ENCODE measurements around the gene CFH.
"Not testable (repeated sequence)": the region's sequence is repeated elsewhere in the genome, so short reads cannot be mapped to it uniquely, and the experiment has no call there.

CFH gene
- total RNA-seq, result 0 to 9.9 (median 0.18) reads per million in 9 experiments

- H3K27ac Mint-ChIP-seq, result peak within 1 kb of the TSS in 1 of 2 donors; percentile 80
- no peaks in the 10 kb centered on the region for H3K27me3 Mint-ChIP-seq
- peak within 1 kb of the TSS; percentile 75 to 80 for H3K4me3 Mint-ChIP-seq
- no peaks in the 10 kb centered on the region for H3K9me3 Mint-ChIP-seq
- peaks cover 16 to 18% of the 10 kb centered on the region in 2 donors for H3K4me1 Mint-ChIP-seq (ENCODE audit: low read depth in 2 of 2)
- ATAC-seq (replicated peaks) (peak; percentile 66), DNase-seq (no peak)
- H3K36me3 Mint-ChIP-seq (ENCODE audit: insufficient read depth), result peaks cover 2% of the 10 kb centered on the region
Measured at GRCh38 chr1:196651637-196652215, at the start of gene CFH. CFH (plus strand) TSS chr1:196652043; CDS start chr1:196652118, 75 bp downstream.

- peaks cover 9 to 11% of the 10 kb centered on the region in 2 donors for H3K27me3 Mint-ChIP-seq
- no peak for DNase-seq
Measured at GRCh38 chr1:196603651-196604050, 48.2 kb upstream of the CFH start.

GRCh38 chr1:196607981-196608380, 43.9 kb upstream of the CFH start:
- DNase-seq, result no peak
- Mint-ChIP-seq H3K4me3 (peak overlapping the region; percentile 34 to 77), H3K27me3 (peaks cover 15 to 19% of the 10 kb centered on the region in 2 donors), H3K9me3 (peaks cover 0 to 5% of the 10 kb centered on the region in 2 donors), H3K4me1 (ENCODE audit: low read depth in 2 of 2) (peaks cover 5 to 7% of the 10 kb centered on the region in 2 donors), H3K36me3 (ENCODE audit: insufficient read depth) (peaks cover 2% of the 10 kb centered on the region), H3K27ac (peak overlapping the region in 1 of 2 donors; percentile 7)
- no peak for ATAC-seq (replicated peaks)

More at GRCh38 chr1:196603651-196604050, 48.2 kb upstream of the CFH start:
- Mint-ChIP-seq H3K4me3 (no peak overlapping the region), H3K9me3 (no peaks in the 10 kb centered on the region), H3K4me1 (ENCODE audit: low read depth in 2 of 2) (peaks cover 5% of the 10 kb centered on the region in 2 donors), H3K36me3 (ENCODE audit: insufficient read depth) (no peaks in the 10 kb centered on the region), H3K27ac (no peak overlapping the region)
- ATAC-seq (replicated peaks), result no peak

GRCh38 chr1:196608390-196609369, 43.2 kb upstream of the CFH start, which contains the start of gene KCNT2:
KCNT2 (minus strand) TSS chr1:196608440; CDS start chr1:196608309, 131 bp downstream.
- Mint-ChIP-seq H3K36me3 (ENCODE audit: insufficient read depth) (peaks cover 2% of the 10 kb centered on the region), H3K27me3 (peaks cover 15 to 19% of the 10 kb centered on the region in 2 donors), H3K27ac (peak within 1 kb of the TSS in 1 of 2 donors; percentile 7), H3K4me1 (ENCODE audit: low read depth in 2 of 2) (peaks cover 5 to 7% of the 10 kb centered on the region in 2 donors), H3K4me3 (peak within 1 kb of the TSS; percentile 34 to 77), H3K9me3 (peaks cover 0 to 5% of the 10 kb centered on the region in 2 donors)
- DNase-seq, result no peak
- peak; percentile 79 for ATAC-seq (replicated peaks)

- peaks cover 2% of the 10 kb centered on the region for H3K36me3 Mint-ChIP-seq (ENCODE audit: insufficient read depth)
- DNase-seq (no peak), ATAC-seq (replicated peaks) (peak; percentile 9)
- no peak overlapping the region for H3K27ac Mint-ChIP-seq
- peaks cover 0 to 7% of the 10 kb centered on the region in 2 donors for H3K9me3 Mint-ChIP-seq
- H3K27me3 Mint-ChIP-seq, result peaks cover 19% of the 10 kb centered on the region in 2 donors
- H3K4me1 Mint-ChIP-seq (ENCODE audit: low read depth in 2 of 2), result peaks cover 5 to 7% of the 10 kb centered on the region in 2 donors
- peak overlapping the region in 1 of 2 donors; percentile 77 for H3K4me3 Mint-ChIP-seq
Measured at GRCh38 chr1:196609370-196609737, 42.5 kb upstream of the CFH start.

- no peak for ATAC-seq (replicated peaks)
- no peak overlapping the region for H3K4me3 Mint-ChIP-seq
- H3K27me3 Mint-ChIP-seq, result peaks cover 19 to 20% of the 10 kb centered on the region in 2 donors
- no peak for DNase-seq
- H3K36me3 Mint-ChIP-seq (ENCODE audit: insufficient read depth), result peaks cover 2% of the 10 kb centered on the region
- peaks cover 5 to 7% of the 10 kb centered on the region in 2 donors for H3K4me1 Mint-ChIP-seq (ENCODE audit: low read depth in 2 of 2)
- peaks cover 0 to 7% of the 10 kb centered on the region in 2 donors for H3K9me3 Mint-ChIP-seq
- no peak overlapping the region for H3K27ac Mint-ChIP-seq
Measured at GRCh38 chr1:196611873-196612272, 40.0 kb upstream of the CFH start.

- Mint-ChIP-seq H3K36me3 (ENCODE audit: insufficient read depth) (no peaks in the 10 kb centered on the region), H3K4me1 (ENCODE audit: low read depth in 2 of 2) (no peaks in the 10 kb centered on the region), H3K9me3 (no peaks in the 10 kb centered on the region), H3K4me3 (no peak overlapping the region), H3K27me3 (no peaks in the 10 kb centered on the region), H3K27ac (no peak overlapping the region)
- DNase-seq (no peak), ATAC-seq (replicated peaks) (no peak)
Measured at GRCh38 chr1:196619721-196620120, 32.1 kb upstream of the CFH start.

- H3K27ac Mint-ChIP-seq, result no peak overlapping the region
- DNase-seq, result no peak
- no peaks in the 10 kb centered on the region for H3K36me3 Mint-ChIP-seq (ENCODE audit: insufficient read depth)
- no peaks in the 10 kb centered on the region for H3K4me1 Mint-ChIP-seq (ENCODE audit: low read depth in 2 of 2)
- peaks cover 1 to 2% of the 10 kb centered on the region in 2 donors for H3K9me3 Mint-ChIP-seq
- no peak for ATAC-seq (replicated peaks)
- H3K27me3 Mint-ChIP-seq, result no peaks in the 10 kb centered on the region
- H3K4me3 Mint-ChIP-seq, result no peak overlapping the region
Measured at GRCh38 chr1:196623079-196623478, 28.8 kb upstream of the CFH start.

GRCh38 chr1:196628838-196629237, 23.0 kb upstream of the CFH start:
- peaks cover 0 to under 1% of the 10 kb centered on the region in 2 donors for H3K27me3 Mint-ChIP-seq
- ATAC-seq (replicated peaks) (no peak), DNase-seq (no peak)
- no peaks in the 10 kb centered on the region for H3K36me3 Mint-ChIP-seq (ENCODE audit: insufficient read depth)
- no peak overlapping the region for H3K4me3 Mint-ChIP-seq
- H3K9me3 Mint-ChIP-seq, result peaks cover 3 to 12% of the 10 kb centered on the region in 2 donors
- no peak overlapping the region for H3K27ac Mint-ChIP-seq
- H3K4me1 Mint-ChIP-seq (ENCODE audit: low read depth in 2 of 2), result no peaks in the 10 kb centered on the region

GRCh38 chr1:196637606-196638005, 14.2 kb upstream of the CFH start:
- Mint-ChIP-seq H3K4me3 (no peak overlapping the region), H3K36me3 (ENCODE audit: insufficient read depth) (no peaks in the 10 kb centered on the region), H3K4me1 (ENCODE audit: low read depth in 2 of 2) (no peaks in the 10 kb centered on the region), H3K27me3 (peaks cover 0 to 26% of the 10 kb centered on the region in 2 donors), H3K27ac (no peak overlapping the region), H3K9me3 (no peaks in the 10 kb centered on the region)
- ATAC-seq (replicated peaks) (no peak), DNase-seq (no peak)

- no peaks in the 10 kb centered on the region for H3K4me1 Mint-ChIP-seq (ENCODE audit: low read depth in 2 of 2)
- no peaks in the 10 kb centered on the region for H3K9me3 Mint-ChIP-seq
- no peak overlapping the region for H3K4me3 Mint-ChIP-seq
- H3K27ac Mint-ChIP-seq, result no peak overlapping the region
- ATAC-seq (replicated peaks), result no peak
- H3K27me3 Mint-ChIP-seq, result peaks cover 0 to 26% of the 10 kb centered on the region in 2 donors
- H3K36me3 Mint-ChIP-seq (ENCODE audit: insufficient read depth), result no peaks in the 10 kb centered on the region
- DNase-seq, result no peak
Measured at GRCh38 chr1:196638466-196638865, 13.4 kb upstream of the CFH start.

- not testable (repeated sequence) for DNase-seq; H3K9me3 Mint-ChIP-seq; H3K4me1 Mint-ChIP-seq (ENCODE audit: low read depth in 2 of 2); H3K27ac Mint-ChIP-seq; H3K36me3 Mint-ChIP-seq (ENCODE audit: insufficient read depth); H3K4me3 Mint-ChIP-seq; ATAC-seq (replicated peaks)
- peaks cover 0 to 21% of the 10 kb centered on the region in 2 donors for H3K27me3 Mint-ChIP-seq
Measured at GRCh38 chr1:196639291-196639690, 12.6 kb upstream of the CFH start.

- no peak for DNase-seq
- Mint-ChIP-seq H3K9me3 (no peaks in the 10 kb centered on the region), H3K4me1 (ENCODE audit: low read depth in 2 of 2) (no peaks in the 10 kb centered on the region), H3K4me3 (no peak overlapping the region), H3K36me3 (ENCODE audit: insufficient read depth) (no peaks in the 10 kb centered on the region), H3K27me3 (peaks cover 0 to 5% of the 10 kb centered on the region in 2 donors), H3K27ac (no peak overlapping the region)
- no peak for ATAC-seq (replicated peaks)
Measured at GRCh38 chr1:196640976-196641375, 10.9 kb upstream of the CFH start.

All from effector memory CD8-positive, alpha-beta T cell (primary cell).